Osteoblast (primary cell): ENCODE results near the gene NCKAP5. TPM values are rescaled to one million over a fixed set of nuclear protein-coding genes. Genes with fewer than 3 reads are reported as not detected.
A peak's percentile ranks its signal among the peaks of the same experiment; 100 is the strongest.
"Not testable (repeated sequence)": the region's sequence is repeated elsewhere in the genome, so short reads cannot be mapped to it uniquely, and the experiment has no call there.

Source experiments
- DNase-seq: peaks from one replicate; pipeline ENCODE4 v3.0.0; 2011; ENCODE audit warnings: low spot score, mixed read lengths; ENCODE audit not compliant: insufficient read length; ENCODE audit errors: missing footprints
- H2AFZ ChIP-seq: 2 replicates; pipeline ENCODE4 v1.6.0; 2011; ENCODE audit warnings: mild to moderate bottlenecking, low read length
- H3K27ac ChIP-seq: 2 replicates; pipeline ENCODE4 v1.5.1; 2011; ENCODE audit warnings: mild to moderate bottlenecking, low read depth, low read length, moderate library complexity
- H3K27me3 ChIP-seq: 2 replicates; pipeline ENCODE4 v1.6.0; 2012; ENCODE audit warnings: mild to moderate bottlenecking, control low read depth, inconsistent platforms, low read length, moderate library complexity; ENCODE audit not compliant: insufficient read depth
- H3K36me3 ChIP-seq: 2 replicates; pipeline ENCODE4 v1.5.1; 2011; ENCODE audit warnings: mild to moderate bottlenecking, low read length, control low read depth, moderate library complexity; ENCODE audit not compliant: insufficient read depth
- H3K4me1 ChIP-seq: 2 replicates; pipeline ENCODE4 v1.5.1; 2011; ENCODE audit warnings: mild to moderate bottlenecking, low read length, control low read depth, moderate library complexity; ENCODE audit not compliant: insufficient read depth
- H3K4me2 ChIP-seq: 2 replicates; pipeline ENCODE4 v1.6.0; 2011; ENCODE audit warnings: mild to moderate bottlenecking, low read length; ENCODE audit not compliant: insufficient read depth
- H3K4me3 ChIP-seq: fragments of 200-600 bp; sonication (generic); 3 replicates; pipeline ENCODE4 v1.5.1; 2012; ENCODE audit warnings: mild to moderate bottlenecking, low read length, inconsistent platforms; ENCODE audit not compliant: insufficient read depth
- H3K79me2 ChIP-seq: 2 replicates; pipeline ENCODE4 v1.6.0; 2012; ENCODE audit warnings: mild to moderate bottlenecking, low read length, control low read depth, inconsistent platforms; ENCODE audit not compliant: insufficient read depth
- H3K9me3 ChIP-seq: 2 replicates; pipeline ENCODE4 v1.5.1; 2011; ENCODE audit warnings: low read depth, low read length, control low read depth
- H4K20me1 ChIP-seq: 2 replicates; pipeline ENCODE4 v1.6.0; 2012; ENCODE audit warnings: mild to moderate bottlenecking, low read length, control low read depth; ENCODE audit not compliant: insufficient read depth
- CTCF ChIP-seq: IDR thresholded peaks from 2 replicates; pipeline ENCODE4 v1.5.1; 2011; ENCODE audit warnings: mild to moderate bottlenecking, low read depth, low read length, moderate library complexity; ENCODE audit errors: extremely low read depth
- total RNA-seq: library from RNA; depleted of rRNA; stranded (reverse); fragments of >200 nt; gene quantifications from 2 replicates; pipeline ENCODE4 v1.2.3, GENCODE V29; 2012

The NCKAP5 gene
- total RNA-seq, 1 donor: 1.8 TPM

DNA sequence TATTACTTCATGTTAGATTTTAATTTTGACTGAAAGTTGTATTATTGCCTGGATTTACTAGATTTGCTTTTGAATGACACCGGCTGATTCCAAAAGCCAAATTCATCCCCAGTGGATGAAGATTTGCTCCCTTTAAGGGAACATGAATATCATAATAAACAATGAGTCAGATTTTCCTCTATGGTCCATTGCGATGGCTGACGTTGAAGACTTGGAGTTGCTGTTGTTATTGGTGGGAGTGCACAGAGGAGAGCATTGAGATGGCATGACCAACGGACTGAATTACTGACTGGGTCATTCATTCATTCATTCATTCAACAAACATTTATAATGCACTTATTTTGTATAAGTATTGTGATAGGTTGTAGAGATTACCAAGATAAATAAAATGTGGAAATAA is 864.9 kb downstream of the NCKAP5 start:
- Histone ChIP-seq H3K27me3 (no peaks in the 10 kb centered on the region), H3K9me3 (no peaks in the 10 kb centered on the region), H3K4me2 (no peak overlapping the region), H2AFZ (no peak overlapping the region), H4K20me1 (no peaks in the 10 kb centered on the region), H3K36me3 (no peaks in the 10 kb centered on the region), H3K27ac (no peak overlapping the region), H3K4me3 (no peak overlapping the region), H3K4me1 (peaks cover 18% of the 10 kb centered on the region), H3K79me2 (no peaks in the 10 kb centered on the region)
- DNase-seq: peak; percentile 55
- no peak for TF ChIP-seq CTCF

DNA sequence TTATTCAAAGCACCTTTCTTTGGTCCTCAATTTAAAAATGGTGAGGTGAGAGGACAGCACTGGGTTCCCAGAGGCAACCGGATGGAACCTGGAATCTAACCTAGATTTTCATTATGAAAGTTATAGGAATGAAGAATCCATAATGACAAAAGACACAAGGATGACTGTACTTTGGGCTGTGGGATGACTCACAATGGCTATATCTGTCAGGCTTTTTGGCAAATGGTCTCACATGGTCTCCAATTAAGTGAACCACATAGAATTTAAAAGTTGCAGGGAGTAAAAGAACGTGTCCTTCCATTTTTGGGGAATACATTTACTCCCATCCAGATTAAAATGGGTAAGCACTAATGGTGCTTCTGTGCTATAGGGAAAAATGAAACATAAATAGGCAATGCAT is 866.5 kb downstream of the NCKAP5 start:
- Histone ChIP-seq H3K4me2 (peak overlapping the region; percentile 37), H2AFZ (no peak overlapping the region), H3K4me3 (no peak overlapping the region), H4K20me1 (no peaks in the 10 kb centered on the region), H3K36me3 (no peaks in the 10 kb centered on the region), H3K79me2 (no peaks in the 10 kb centered on the region), H3K4me1 (peaks cover 18% of the 10 kb centered on the region), H3K27ac (peak overlapping the region; percentile 8), H3K9me3 (no peaks in the 10 kb centered on the region), H3K27me3 (no peaks in the 10 kb centered on the region)
- no peak for TF ChIP-seq CTCF
- peak; percentile 54 for DNase-seq

DNA sequence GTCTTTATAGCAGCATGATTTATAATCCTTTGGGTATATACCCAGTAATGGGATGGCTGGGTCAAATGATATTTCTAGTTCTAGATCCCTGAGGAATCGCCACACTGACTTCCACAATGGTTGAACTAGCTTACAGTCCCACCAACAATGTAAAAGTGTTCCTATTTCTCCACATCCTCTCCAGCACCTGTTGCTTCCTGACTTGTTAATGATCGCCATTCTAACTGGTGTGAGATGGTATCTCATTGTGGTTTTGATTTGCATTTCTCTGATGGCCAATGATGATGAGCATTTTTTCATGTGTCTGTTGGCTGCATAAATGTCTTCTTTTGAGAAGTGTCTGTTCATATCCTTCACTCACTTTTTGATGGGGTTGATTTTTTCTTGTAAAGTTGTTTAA is 868.5 kb downstream of the NCKAP5 start:
- not testable (repeated sequence) for DNase-seq, H3K9me3 ChIP-seq, H3K27ac ChIP-seq, H3K36me3 ChIP-seq, H3K79me2 ChIP-seq, H4K20me1 ChIP-seq, H2AFZ ChIP-seq, H3K27me3 ChIP-seq, H3K4me3 ChIP-seq, H3K4me2 ChIP-seq
- H3K4me1 ChIP-seq: peaks cover 18% of the 10 kb centered on the region

GRCh38 chr2:132698347-132698746 is 869.9 kb downstream of the NCKAP5 start:
- H3K4me2 ChIP-seq, H3K36me3 ChIP-seq: not testable (repeated sequence)

DNA sequence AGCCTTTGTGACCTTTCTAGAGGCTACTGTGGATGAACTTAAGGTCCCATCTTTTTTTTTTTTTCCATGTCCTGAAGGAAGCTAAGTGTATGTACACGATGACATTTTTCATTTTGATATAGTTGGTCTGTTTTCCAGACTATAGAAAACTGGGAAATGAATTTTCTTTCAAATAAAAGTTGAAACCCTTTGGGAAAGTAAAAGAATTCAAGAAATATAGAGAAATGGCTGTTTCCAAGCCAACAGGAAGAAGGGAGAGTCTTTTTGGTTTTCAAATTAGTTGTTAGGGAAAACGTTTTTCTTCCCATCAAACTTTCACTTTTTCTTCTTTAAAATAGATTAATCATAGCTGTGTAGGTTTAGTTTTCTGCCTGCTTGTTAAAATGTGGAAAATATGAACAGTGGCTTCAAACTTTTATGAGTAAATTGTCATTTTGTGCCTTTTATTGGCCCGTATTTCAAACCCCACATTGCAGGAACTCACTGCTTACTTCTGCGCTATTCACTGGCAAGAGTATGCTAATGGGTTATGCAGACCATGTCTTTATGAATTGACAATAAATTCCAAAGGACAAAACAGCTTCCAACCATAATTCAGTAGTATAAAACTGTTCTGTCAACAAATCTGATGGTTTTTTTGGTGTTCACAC is 870.6 kb downstream of the NCKAP5 start:
- Histone ChIP-seq H3K4me1 (peaks cover 20% of the 10 kb centered on the region), H3K27me3 (no peaks in the 10 kb centered on the region), H3K27ac (no peak overlapping the region), H3K36me3 (no peaks in the 10 kb centered on the region), H3K4me3 (no peak overlapping the region), H3K4me2 (peak overlapping the region; percentile 26), H3K9me3 (no peaks in the 10 kb centered on the region), H2AFZ (no peak overlapping the region), H3K79me2 (no peaks in the 10 kb centered on the region), H4K20me1 (no peaks in the 10 kb centered on the region)
- no peak for TF ChIP-seq CTCF
- no peak for DNase-seq

More at GRCh38 chr2:132698347-132698746, 869.9 kb downstream of the NCKAP5 start:
- not testable (repeated sequence) for H3K27ac ChIP-seq, H2AFZ ChIP-seq, H3K9me3 ChIP-seq, DNase-seq, H3K79me2 ChIP-seq, H3K4me3 ChIP-seq, H3K27me3 ChIP-seq, H4K20me1 ChIP-seq
- H3K4me1 ChIP-seq: peaks cover 16% of the 10 kb centered on the region
